Measurements from ENCODE around the gene TGFB3.

The TGFB3 gene

DNA sequence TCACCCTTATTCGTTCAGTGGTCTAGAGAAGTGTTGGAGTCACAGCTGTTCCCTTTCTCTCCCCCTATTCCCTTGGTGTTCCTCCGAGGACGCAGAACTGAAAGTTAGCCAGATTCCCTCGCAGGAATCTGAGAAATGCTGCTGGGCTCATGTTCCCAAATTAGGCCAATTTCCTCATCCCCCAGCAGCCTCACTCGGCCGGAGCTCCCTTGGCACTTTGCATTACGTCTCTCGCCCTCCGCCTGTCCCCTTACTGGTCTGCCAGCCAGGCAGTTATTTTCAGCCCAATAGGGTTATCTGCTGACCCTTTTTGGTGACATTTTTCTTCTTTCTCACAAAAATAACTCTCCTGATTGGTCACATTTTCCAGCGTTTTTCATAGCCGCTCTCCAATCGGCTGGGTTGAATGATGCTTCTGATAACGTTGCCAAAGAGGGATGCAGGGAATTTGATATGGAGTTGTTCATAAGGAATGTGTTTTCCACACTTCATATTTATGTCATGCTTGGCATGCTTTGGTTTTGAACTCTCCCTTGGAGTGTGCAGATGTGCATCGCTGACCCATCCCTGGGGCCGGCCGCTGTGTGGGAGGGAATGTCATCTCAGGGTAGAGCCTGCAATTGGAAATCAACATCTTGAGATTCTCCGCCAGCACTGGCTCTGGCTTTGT lies 13.7 kb upstream of the TGFB3 start:
- DNase-seq (ENCODE audit: extremely low read depth, insufficient read length): no peak
- H3K36me3 ChIP-seq (ENCODE audit: control insufficient read depth, insufficient read depth, low read length): peaks cover 5% of the 10 kb centered on the region
- TF ChIP-seq CTCF (IDR thresholded peaks at IDR 0.05; ENCODE audit: insufficient read depth, low read length, poor library complexity, severe bottlenecking): no peak
- no peak overlapping the region for H3K4me3 ChIP-seq (replicated peaks; ENCODE audit: low read depth, low read length)
- no peaks in the 10 kb centered on the region for H3K27me3 ChIP-seq (replicated peaks; ENCODE audit: control insufficient read depth, insufficient read depth, low read length)

GRCh38 chr14:75993567-75994041 lies 11.8 kb upstream of the TGFB3 start:
- no peak for DNase-seq (ENCODE audit: extremely low read depth, insufficient read length)
- no peak overlapping the region for H3K4me3 ChIP-seq (replicated peaks; ENCODE audit: low read depth, low read length)
- no peaks in the 10 kb centered on the region for H3K27me3 ChIP-seq (replicated peaks; ENCODE audit: control insufficient read depth, insufficient read depth, low read length)
- TF ChIP-seq CTCF (IDR thresholded peaks at IDR 0.05; ENCODE audit: insufficient read depth, low read length, poor library complexity, severe bottlenecking): peak; percentile 31
- H3K36me3 ChIP-seq (ENCODE audit: control insufficient read depth, insufficient read depth, low read length): peaks cover 2% of the 10 kb centered on the region

GRCh38 chr14:75991753-75992152 lies 10.0 kb upstream of the TGFB3 start:
- H3K36me3 ChIP-seq (ENCODE audit: control insufficient read depth, insufficient read depth, low read length): no peaks in the 10 kb centered on the region
- DNase-seq (ENCODE audit: extremely low read depth, insufficient read length): no peak

GRCh38 chr14:75990297-75990696 lies 8.5 kb upstream of the TGFB3 start:
- H3K36me3 ChIP-seq (ENCODE audit: control insufficient read depth, insufficient read depth, low read length): no peaks in the 10 kb centered on the region
- no peak for DNase-seq (ENCODE audit: extremely low read depth, insufficient read length)
- no peaks in the 10 kb centered on the region for H3K27me3 ChIP-seq (replicated peaks; ENCODE audit: control insufficient read depth, insufficient read depth, low read length)
- no peak overlapping the region for H3K4me3 ChIP-seq (replicated peaks; ENCODE audit: low read depth, low read length)
- no peak for TF ChIP-seq CTCF (IDR thresholded peaks at IDR 0.05; ENCODE audit: insufficient read depth, low read length, poor library complexity, severe bottlenecking)

More at GRCh38 chr14:75991753-75992152, 10.0 kb upstream of the TGFB3 start:
- Histone ChIP-seq H3K4me3 (replicated peaks; ENCODE audit: low read depth, low read length) (no peak overlapping the region), H3K27me3 (replicated peaks; ENCODE audit: control insufficient read depth, insufficient read depth, low read length) (no peaks in the 10 kb centered on the region)
- no peak for TF ChIP-seq CTCF (IDR thresholded peaks at IDR 0.05; ENCODE audit: insufficient read depth, low read length, poor library complexity, severe bottlenecking)

GRCh38 chr14:75989134-75989533 lies 7.3 kb upstream of the TGFB3 start:
- H3K36me3 ChIP-seq (ENCODE audit: control insufficient read depth, insufficient read depth, low read length): no peaks in the 10 kb centered on the region
- DNase-seq (ENCODE audit: extremely low read depth, insufficient read length): no peak
- no peaks in the 10 kb centered on the region for H3K27me3 ChIP-seq (replicated peaks; ENCODE audit: control insufficient read depth, insufficient read depth, low read length)
- H3K4me3 ChIP-seq (replicated peaks; ENCODE audit: low read depth, low read length): no peak overlapping the region
- TF ChIP-seq CTCF (IDR thresholded peaks at IDR 0.05; ENCODE audit: insufficient read depth, low read length, poor library complexity, severe bottlenecking): no peak
